ENCODE measurements around the gene XYLT2.

XYLT2 gene

GRCh38 chr17:50365649-50366393 is 19.9 kb downstream of the XYLT2 start:
- no peak for DNase-seq

GRCh38 chr17:50367401-50367800 is 21.5 kb downstream of the XYLT2 start:
- DNase-seq = no peak

- no peak for DNase-seq
Observed at GRCh38 chr17:50370052-50370451, 24.1 kb downstream of the XYLT2 start.

- DNase-seq = no peak
Observed at GRCh38 chr17:50371526-50371925, 25.6 kb downstream of the XYLT2 start.

GRCh38 chr17:50372222-50372757 is 26.4 kb downstream of the XYLT2 start:
- DNase-seq = no peak

- DNase-seq = peak; percentile 86 to 92
Observed at GRCh38 chr17:50372758-50373556, 27.0 kb downstream of the XYLT2 start, which contains the start of the genes EME1 and MRPL27. Gene EME1 (plus strand): TSS chr17:50373229. CDS start chr17:50375209, 1,980 bp downstream. Gene MRPL27 (minus strand): TSS chr17:50373184. CDS start chr17:50373170, 14 bp downstream.

GRCh38 chr17:50373705-50374104 is 27.8 kb downstream of the XYLT2 start:
- no peak for DNase-seq

- no peak for DNase-seq
Observed at GRCh38 chr17:50375858-50376538, 30.1 kb downstream of the XYLT2 start.

- no peak for DNase-seq
Observed at GRCh38 chr17:50379351-50380132, 33.6 kb downstream of the XYLT2 start.

GRCh38 chr17:50380369-50381259 is 34.7 kb downstream of the XYLT2 start:
- DNase-seq = no peak

- no peak for DNase-seq
Observed at GRCh38 chr17:50381260-50381815, 35.4 kb downstream of the XYLT2 start.

GRCh38 chr17:50381920-50382319 is 36.0 kb downstream of the XYLT2 start:
- DNase-seq = no peak

GRCh38 chr17:50382931-50383330 is 37.0 kb downstream of the XYLT2 start:
- no peak for DNase-seq

- no peak for DNase-seq
Observed at GRCh38 chr17:50386510-50386909, 40.6 kb downstream of the XYLT2 start.

GRCh38 chr17:50388728-50389127 is 42.8 kb downstream of the XYLT2 start:
- DNase-seq = no peak

- DNase-seq = no peak
Observed at GRCh38 chr17:50389534-50389933, 43.6 kb downstream of the XYLT2 start.

GRCh38 chr17:50392621-50393020 is 46.7 kb downstream of the XYLT2 start:
- DNase-seq = no peak

GRCh38 chr17:50393700-50394099 is 47.8 kb downstream of the XYLT2 start:
- no peak for DNase-seq

GRCh38 chr17:50394711-50395110 is 48.8 kb downstream of the XYLT2 start:
- no peak for DNase-seq

GRCh38 chr17:50396261-50397110 is 50.6 kb downstream of the XYLT2 start:
- DNase-seq = peak in 1 of 2 donors; percentile 25
